Measurements from ENCODE around the gene CNTNAP5.

CNTNAP5 gene

DNA sequence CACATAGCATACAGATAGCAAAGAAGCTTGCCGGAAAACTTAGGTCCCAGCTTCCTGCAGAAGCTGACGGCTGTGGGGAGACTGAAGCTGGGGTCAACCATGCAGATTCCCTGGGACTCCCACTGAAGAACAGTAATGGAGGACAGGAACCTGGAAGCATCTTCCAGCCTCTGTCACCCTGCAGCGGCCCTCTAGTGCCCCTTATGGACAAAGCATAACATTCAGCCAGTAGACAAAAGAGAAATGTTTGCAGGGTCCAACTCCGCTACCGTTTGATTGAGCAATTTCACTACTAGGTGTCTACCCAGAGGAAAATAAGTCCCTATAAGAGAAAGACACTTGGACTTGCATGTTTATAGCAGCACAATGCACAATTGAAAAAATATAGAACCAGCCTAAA lies 460.6 kb downstream of the CNTNAP5 start:
- Histone ChIP-seq H3K79me2 (ENCODE audit: control insufficient read depth, insufficient read depth, low read length, unreplicated experiment) (no peaks in the 10 kb centered on the region), H3K4me3 (ENCODE audit: low read depth, low read length) (no peak overlapping the region), H2AFZ (ENCODE audit: low read length, unreplicated experiment) (no peak overlapping the region), H3K27ac (ENCODE audit: low read depth, low read length) (no peak overlapping the region), H3K4me1 (ENCODE audit: control insufficient read depth, insufficient read depth, low read length, unreplicated experiment) (no peaks in the 10 kb centered on the region), H3K27me3 (ENCODE audit: insufficient read depth, low read length) (no peaks in the 10 kb centered on the region), H3K36me3 (ENCODE audit: insufficient read depth, low read length) (no peaks in the 10 kb centered on the region)

DNA sequence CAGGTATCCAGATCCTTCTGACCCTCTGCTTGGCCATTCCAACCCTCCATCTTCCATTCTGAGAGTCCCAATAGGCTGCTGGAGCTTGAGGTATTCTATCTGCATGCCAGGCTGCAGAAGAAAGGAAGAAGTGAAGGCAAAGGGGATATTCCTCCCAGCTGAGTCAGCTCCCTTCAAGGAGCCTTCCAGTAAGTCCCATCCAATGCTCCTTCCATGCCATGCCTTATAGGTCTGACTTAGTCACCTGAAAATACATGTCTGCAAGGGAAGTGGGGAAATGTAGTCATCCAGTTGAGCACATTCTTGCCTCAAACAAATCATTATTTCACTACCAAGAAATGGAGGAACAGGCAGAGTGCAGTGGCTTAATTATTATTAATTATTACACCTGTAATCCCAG lies 464.6 kb downstream of the CNTNAP5 start:
- Histone ChIP-seq H3K27ac (ENCODE audit: low read depth, low read length) (no peak overlapping the region), H3K4me1 (ENCODE audit: control insufficient read depth, insufficient read depth, low read length, unreplicated experiment) (no peaks in the 10 kb centered on the region), H3K27me3 (ENCODE audit: insufficient read depth, low read length) (no peaks in the 10 kb centered on the region), H3K4me3 (ENCODE audit: low read depth, low read length) (no peak overlapping the region), H3K79me2 (ENCODE audit: control insufficient read depth, insufficient read depth, low read length, unreplicated experiment) (no peaks in the 10 kb centered on the region), H2AFZ (ENCODE audit: low read length, unreplicated experiment) (no peak overlapping the region), H3K36me3 (ENCODE audit: insufficient read depth, low read length) (no peaks in the 10 kb centered on the region)

DNA sequence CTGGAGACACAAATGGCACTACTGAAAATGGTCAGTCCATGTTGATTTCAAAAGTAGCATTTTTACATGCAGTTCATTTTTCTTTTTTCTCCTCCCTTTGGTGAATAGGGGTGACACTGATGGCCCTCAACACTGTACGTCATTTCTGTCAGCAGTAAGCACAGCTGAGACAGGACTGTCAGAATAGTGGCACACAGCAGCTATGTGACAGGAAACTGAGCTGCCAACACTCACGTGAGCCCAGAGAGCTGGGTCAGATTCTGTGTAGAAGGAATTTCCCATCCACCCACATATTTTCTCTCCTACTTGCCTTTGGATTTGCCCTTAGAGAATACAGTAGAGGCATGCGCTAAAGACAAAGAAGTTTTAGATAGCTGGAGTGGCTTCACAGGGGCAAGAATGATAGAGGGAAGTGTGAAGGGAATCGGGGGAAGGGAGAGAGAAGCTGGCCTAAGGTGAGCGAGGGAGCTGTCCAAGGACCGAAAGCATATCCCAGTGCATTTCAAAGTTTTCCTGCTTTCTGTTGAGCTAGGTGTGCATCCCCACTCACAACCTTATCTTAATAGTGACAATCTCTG lies 476.6 kb downstream of the CNTNAP5 start:
- H3K4me3 ChIP-seq (ENCODE audit: low read depth, low read length), result no peak overlapping the region
- no peaks in the 10 kb centered on the region for H3K36me3 ChIP-seq (ENCODE audit: insufficient read depth, low read length)
- no peak overlapping the region for H3K27ac ChIP-seq (ENCODE audit: low read depth, low read length)
- no peaks in the 10 kb centered on the region for H3K4me1 ChIP-seq (ENCODE audit: control insufficient read depth, insufficient read depth, low read length, unreplicated experiment)
- H3K79me2 ChIP-seq (ENCODE audit: control insufficient read depth, insufficient read depth, low read length, unreplicated experiment), result no peaks in the 10 kb centered on the region
- H3K27me3 ChIP-seq (ENCODE audit: insufficient read depth, low read length), result no peaks in the 10 kb centered on the region
- no peak overlapping the region for H2AFZ ChIP-seq (ENCODE audit: low read length, unreplicated experiment)

DNA sequence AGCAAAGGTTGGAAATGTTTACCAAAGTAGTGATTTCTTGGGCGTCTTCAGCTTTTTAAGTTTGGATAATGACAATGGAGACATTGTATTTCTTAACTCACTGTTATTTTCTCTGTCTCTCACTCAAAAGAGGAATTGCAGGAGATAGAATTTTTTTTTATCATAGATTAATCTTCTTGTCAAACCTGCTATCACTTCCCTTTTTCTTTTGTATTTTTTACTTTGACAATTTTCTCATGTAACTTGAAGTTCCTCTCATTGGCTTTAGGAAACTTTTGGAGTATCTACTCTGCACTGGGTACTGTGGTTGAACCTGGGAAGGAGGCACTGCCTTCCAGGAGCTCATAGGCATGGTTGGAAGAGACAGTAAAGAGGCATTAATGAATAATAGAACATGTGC lies 489.1 kb downstream of the CNTNAP5 start:
- no peaks in the 10 kb centered on the region for H3K4me1 ChIP-seq (ENCODE audit: control insufficient read depth, insufficient read depth, low read length, unreplicated experiment)
- no peak overlapping the region for H2AFZ ChIP-seq (ENCODE audit: low read length, unreplicated experiment)
- H3K36me3 ChIP-seq (ENCODE audit: insufficient read depth, low read length), result no peaks in the 10 kb centered on the region
- H3K4me3 ChIP-seq (ENCODE audit: low read depth, low read length), result no peak overlapping the region
- no peak overlapping the region for H3K27ac ChIP-seq (ENCODE audit: low read depth, low read length)
- H3K27me3 ChIP-seq (ENCODE audit: insufficient read depth, low read length), result no peaks in the 10 kb centered on the region
- no peaks in the 10 kb centered on the region for H3K79me2 ChIP-seq (ENCODE audit: control insufficient read depth, insufficient read depth, low read length, unreplicated experiment)

DNA sequence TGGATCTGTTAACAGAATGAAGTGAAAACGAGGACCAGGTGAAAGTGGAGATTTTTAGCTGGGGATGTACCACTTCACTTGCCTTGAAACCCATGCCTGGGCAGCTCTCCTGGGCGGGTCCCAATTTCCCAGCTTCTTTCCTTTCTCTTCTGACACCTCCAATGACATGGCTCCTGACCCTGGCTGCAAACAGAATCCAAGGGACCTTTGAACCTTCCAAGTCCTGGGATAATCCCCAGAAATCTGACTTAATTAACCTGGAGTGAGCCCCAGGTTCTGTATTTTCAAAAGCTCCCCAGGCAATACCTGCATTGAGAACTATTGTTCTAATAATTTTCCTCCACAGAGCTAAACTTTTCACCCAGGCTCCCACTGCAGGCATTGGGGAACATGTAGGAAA lies 495.9 kb downstream of the CNTNAP5 start:
- Histone ChIP-seq H3K4me1 (ENCODE audit: control insufficient read depth, insufficient read depth, low read length, unreplicated experiment) (no peaks in the 10 kb centered on the region), H3K4me3 (ENCODE audit: low read depth, low read length) (no peak overlapping the region), H3K79me2 (ENCODE audit: control insufficient read depth, insufficient read depth, low read length, unreplicated experiment) (no peaks in the 10 kb centered on the region), H3K27ac (ENCODE audit: low read depth, low read length) (no peak overlapping the region), H3K36me3 (ENCODE audit: insufficient read depth, low read length) (no peaks in the 10 kb centered on the region), H2AFZ (ENCODE audit: low read length, unreplicated experiment) (no peak overlapping the region), H3K27me3 (ENCODE audit: insufficient read depth, low read length) (no peaks in the 10 kb centered on the region)

DNA sequence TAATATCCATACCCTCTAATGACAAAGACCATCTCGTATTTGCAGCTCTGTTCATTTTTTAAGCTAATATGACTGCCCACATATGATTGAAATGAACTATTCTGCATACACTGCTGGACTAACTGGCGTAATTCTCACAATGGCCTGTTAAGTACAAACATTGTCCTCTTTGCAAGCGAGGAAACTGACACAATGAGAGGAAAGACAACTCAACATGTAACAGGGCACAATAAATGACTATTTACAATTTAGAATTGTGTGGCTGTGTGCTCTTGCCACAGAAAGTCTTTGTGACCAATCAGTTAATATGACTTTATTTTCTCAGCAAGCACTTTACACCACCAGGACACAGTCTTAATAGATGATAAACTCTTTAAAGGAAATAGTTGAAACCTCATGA lies 498.0 kb downstream of the CNTNAP5 start:
- Histone ChIP-seq H3K27me3 (ENCODE audit: insufficient read depth, low read length) (no peaks in the 10 kb centered on the region), H3K4me3 (ENCODE audit: low read depth, low read length) (no peak overlapping the region), H3K79me2 (ENCODE audit: control insufficient read depth, insufficient read depth, low read length, unreplicated experiment) (no peaks in the 10 kb centered on the region), H3K36me3 (ENCODE audit: insufficient read depth, low read length) (no peaks in the 10 kb centered on the region), H3K27ac (ENCODE audit: low read depth, low read length) (no peak overlapping the region), H2AFZ (ENCODE audit: low read length, unreplicated experiment) (no peak overlapping the region), H3K4me1 (ENCODE audit: control insufficient read depth, insufficient read depth, low read length, unreplicated experiment) (no peaks in the 10 kb centered on the region)

DNA sequence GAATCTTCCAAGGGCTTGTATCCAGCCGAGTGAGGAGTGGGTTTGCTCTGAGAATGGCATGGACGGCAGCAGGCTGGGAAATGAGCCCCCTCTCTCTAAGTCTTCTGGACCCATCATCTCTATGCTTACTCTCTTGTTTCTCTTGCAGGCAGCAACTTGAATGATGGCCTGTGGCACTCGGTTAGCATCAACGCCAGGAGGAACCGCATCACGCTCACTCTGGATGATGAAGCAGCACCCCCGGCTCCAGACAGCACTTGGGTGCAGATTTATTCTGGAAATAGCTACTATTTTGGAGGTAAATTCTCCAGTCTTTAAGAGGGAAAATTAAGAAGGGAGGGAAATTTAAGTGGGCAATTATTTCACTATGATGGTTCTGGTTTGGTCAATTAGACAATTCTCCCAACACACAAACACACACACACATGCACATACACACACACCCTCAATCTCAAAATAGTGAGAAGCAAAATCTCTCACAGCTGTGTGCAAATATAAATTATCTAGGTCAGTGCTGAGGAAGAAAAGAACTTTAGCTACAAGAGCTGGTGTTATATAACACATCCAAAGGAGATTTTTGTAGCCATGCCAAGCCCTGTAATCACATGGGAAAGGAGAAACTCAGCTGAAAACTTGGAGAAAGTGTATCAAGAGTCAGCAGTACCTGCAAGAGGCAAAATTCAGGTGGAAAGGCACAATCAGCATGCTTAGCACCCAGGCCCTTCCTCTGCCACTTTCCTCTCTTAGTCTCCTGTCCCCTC lies 499.2 kb downstream of the CNTNAP5 start:
- Histone ChIP-seq H3K4me1 (ENCODE audit: control insufficient read depth, insufficient read depth, low read length, unreplicated experiment) (no peaks in the 10 kb centered on the region), H3K36me3 (ENCODE audit: insufficient read depth, low read length) (no peaks in the 10 kb centered on the region), H3K27me3 (ENCODE audit: insufficient read depth, low read length) (no peaks in the 10 kb centered on the region), H3K27ac (ENCODE audit: low read depth, low read length) (no peak overlapping the region), H3K79me2 (ENCODE audit: control insufficient read depth, insufficient read depth, low read length, unreplicated experiment) (no peaks in the 10 kb centered on the region), H3K4me3 (ENCODE audit: low read depth, low read length) (no peak overlapping the region), H2AFZ (ENCODE audit: low read length, unreplicated experiment) (no peak overlapping the region)

DNA sequence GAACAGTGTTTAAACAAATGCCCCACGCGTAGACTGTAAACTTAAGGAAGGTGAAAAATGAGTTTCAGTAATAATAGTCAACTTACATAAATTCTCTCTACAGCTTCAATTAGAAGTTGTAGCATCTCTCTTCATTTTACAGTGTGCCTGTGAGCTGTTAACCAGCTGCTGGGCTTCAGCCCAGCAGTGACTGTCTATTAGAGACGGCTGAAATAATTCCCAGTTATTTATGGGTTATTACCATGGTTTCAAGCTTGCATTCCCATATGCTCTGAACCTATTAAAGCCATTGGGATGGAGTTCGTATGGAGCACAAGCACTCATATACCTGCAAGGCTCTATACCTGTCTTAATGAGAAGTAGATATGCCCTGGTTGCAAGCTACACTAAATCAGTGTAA lies 501.1 kb downstream of the CNTNAP5 start:
- H3K27ac ChIP-seq (ENCODE audit: low read depth, low read length), result no peak overlapping the region
- no peak overlapping the region for H2AFZ ChIP-seq (ENCODE audit: low read length, unreplicated experiment)
- H3K4me1 ChIP-seq (ENCODE audit: control insufficient read depth, insufficient read depth, low read length, unreplicated experiment), result no peaks in the 10 kb centered on the region
- H3K79me2 ChIP-seq (ENCODE audit: control insufficient read depth, insufficient read depth, low read length, unreplicated experiment), result no peaks in the 10 kb centered on the region
- no peak overlapping the region for H3K4me3 ChIP-seq (ENCODE audit: low read depth, low read length)
- H3K36me3 ChIP-seq (ENCODE audit: insufficient read depth, low read length), result no peaks in the 10 kb centered on the region
- H3K27me3 ChIP-seq (ENCODE audit: insufficient read depth, low read length), result no peaks in the 10 kb centered on the region

DNA sequence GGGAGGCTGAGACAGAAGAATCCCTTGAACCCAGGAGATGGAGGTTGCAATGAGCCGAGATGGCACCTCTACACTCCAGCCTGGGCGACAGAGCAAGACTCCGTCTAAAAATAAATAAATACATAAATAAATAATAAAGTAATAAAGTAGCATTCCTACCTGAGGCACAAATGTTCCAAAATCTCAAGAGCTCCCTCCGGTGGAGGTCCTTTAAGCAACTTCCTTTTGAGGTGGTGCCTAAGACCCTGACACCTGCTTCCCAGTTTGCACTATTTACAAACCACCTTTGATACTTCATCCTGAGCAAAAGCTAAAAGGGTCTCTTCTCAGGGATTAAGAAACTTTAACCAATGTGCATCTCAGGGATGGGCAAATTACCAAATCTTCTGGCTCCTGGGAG lies 505.1 kb downstream of the CNTNAP5 start:
- H3K4me1 ChIP-seq (ENCODE audit: control insufficient read depth, insufficient read depth, low read length, unreplicated experiment), result no peaks in the 10 kb centered on the region
- no peak overlapping the region for H3K27ac ChIP-seq (ENCODE audit: low read depth, low read length)
- no peak overlapping the region for H3K4me3 ChIP-seq (ENCODE audit: low read depth, low read length)
- no peaks in the 10 kb centered on the region for H3K36me3 ChIP-seq (ENCODE audit: insufficient read depth, low read length)
- no peaks in the 10 kb centered on the region for H3K27me3 ChIP-seq (ENCODE audit: insufficient read depth, low read length)
- H2AFZ ChIP-seq (ENCODE audit: low read length, unreplicated experiment), result no peak overlapping the region
- H3K79me2 ChIP-seq (ENCODE audit: control insufficient read depth, insufficient read depth, low read length, unreplicated experiment), result no peaks in the 10 kb centered on the region

DNA sequence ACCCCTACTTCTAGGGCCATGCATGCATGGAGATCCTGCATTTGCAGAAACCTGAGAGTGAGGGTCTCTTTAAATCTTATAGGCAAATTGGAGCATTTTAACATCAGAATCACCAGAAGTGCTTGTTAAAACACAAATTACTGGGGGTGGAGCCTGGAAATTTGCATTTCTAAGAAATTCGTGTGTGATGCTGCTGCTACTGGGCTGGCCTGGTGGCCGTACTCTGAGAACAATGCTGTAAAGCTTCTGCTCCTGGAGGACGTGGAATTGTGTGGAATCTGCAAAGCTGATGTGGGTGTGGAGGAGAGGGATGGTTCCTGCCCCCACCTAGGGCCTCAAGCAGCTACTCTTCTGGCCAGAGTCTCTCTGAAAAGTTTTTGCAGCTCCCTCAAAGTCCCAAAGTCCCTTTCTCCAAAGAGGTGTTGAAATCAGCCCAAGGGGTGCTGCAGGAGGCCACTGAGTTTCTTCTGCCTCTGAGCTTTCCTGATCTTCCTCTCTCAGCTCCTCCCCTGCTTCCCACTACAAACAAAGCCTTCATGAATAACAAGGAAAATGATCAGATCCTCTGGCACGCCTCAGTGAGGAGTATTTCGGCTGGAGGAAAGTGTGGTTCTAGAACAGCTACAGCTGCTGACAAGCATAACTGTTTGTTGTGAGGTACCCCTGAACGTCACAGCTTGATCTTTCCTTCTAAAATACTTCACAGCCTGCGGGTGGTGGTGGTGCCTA lies 508.3 kb downstream of the CNTNAP5 start:
- no peaks in the 10 kb centered on the region for H3K27me3 ChIP-seq (ENCODE audit: insufficient read depth, low read length)
- H3K79me2 ChIP-seq (ENCODE audit: control insufficient read depth, insufficient read depth, low read length, unreplicated experiment), result no peaks in the 10 kb centered on the region
- H3K27ac ChIP-seq (ENCODE audit: low read depth, low read length), result no peak overlapping the region
- H3K4me3 ChIP-seq (ENCODE audit: low read depth, low read length), result no peak overlapping the region
- H2AFZ ChIP-seq (ENCODE audit: low read length, unreplicated experiment), result no peak overlapping the region
- H3K36me3 ChIP-seq (ENCODE audit: insufficient read depth, low read length), result no peaks in the 10 kb centered on the region
- no peaks in the 10 kb centered on the region for H3K4me1 ChIP-seq (ENCODE audit: control insufficient read depth, insufficient read depth, low read length, unreplicated experiment)

DNA sequence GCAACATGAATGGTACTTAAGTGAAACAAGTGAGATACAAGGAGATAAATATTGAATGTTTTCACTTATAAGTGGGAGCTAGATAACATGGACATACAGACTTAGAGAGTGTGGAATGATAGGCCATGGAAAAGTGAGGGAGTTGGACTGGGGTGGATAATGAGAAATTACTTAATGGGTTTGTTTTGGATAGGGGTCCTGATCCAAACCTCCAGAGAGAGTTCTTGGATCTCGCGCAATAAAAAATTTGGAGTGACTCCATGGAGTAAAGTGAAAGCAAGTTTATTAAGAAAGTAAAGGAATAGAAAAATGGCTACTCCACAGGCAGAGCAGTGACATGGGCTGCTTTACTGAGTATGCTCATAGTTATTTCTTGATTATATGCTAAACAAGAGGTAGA lies 508.9 kb downstream of the CNTNAP5 start:
- Histone ChIP-seq H3K36me3 (ENCODE audit: insufficient read depth, low read length) (no peaks in the 10 kb centered on the region), H3K27me3 (ENCODE audit: insufficient read depth, low read length) (no peaks in the 10 kb centered on the region), H3K27ac (ENCODE audit: low read depth, low read length) (no peak overlapping the region)

More for the DNA sequence above, 508.9 kb downstream of the CNTNAP5 start:
- Histone ChIP-seq H2AFZ (ENCODE audit: low read length, unreplicated experiment) (no peak overlapping the region), H3K4me3 (ENCODE audit: low read depth, low read length) (no peak overlapping the region), H3K79me2 (ENCODE audit: control insufficient read depth, insufficient read depth, low read length, unreplicated experiment) (no peaks in the 10 kb centered on the region), H3K4me1 (ENCODE audit: control insufficient read depth, insufficient read depth, low read length, unreplicated experiment) (no peaks in the 10 kb centered on the region)
